GM21576 (cell line): ENCODE results near the gene RHD.
"Not testable (repeated sequence)": the region's sequence is repeated elsewhere in the genome, so short reads cannot be mapped to it uniquely, and the experiment has no call there.

Experiments used
- ATAC-seq: cut with Tn5 transposase; IDR thresholded peaks from one replicate; pipeline ENCODE4 v1.9.1; 2021; ENCODE audit warnings: mild to moderate bottlenecking, moderate library complexity; ENCODE audit not compliant: unreplicated experiment

The RHD gene

DNA sequence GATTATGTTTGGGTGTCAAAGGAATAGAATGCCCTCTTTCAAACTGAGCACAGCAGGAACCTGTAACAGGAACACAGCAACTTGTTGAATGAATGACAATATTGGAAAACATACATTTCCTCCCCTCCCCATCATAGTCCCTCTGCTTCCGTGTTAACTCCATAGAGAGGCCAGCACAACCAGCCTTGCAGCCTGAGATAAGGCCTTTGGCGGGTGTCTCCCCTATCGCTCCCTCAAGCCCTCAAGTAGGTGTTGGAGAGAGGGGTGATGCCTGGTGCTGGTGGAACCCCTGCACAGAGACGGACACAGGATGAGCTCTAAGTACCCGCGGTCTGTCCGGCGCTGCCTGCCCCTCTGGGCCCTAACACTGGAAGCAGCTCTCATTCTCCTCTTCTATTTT, at the start of gene RHD:
RHD (plus strand) TSS at position 272 of the 400 bp plus-strand sequence; CDS start at position 311, 39 bp downstream.
- ATAC-seq, result not testable (repeated sequence)

DNA sequence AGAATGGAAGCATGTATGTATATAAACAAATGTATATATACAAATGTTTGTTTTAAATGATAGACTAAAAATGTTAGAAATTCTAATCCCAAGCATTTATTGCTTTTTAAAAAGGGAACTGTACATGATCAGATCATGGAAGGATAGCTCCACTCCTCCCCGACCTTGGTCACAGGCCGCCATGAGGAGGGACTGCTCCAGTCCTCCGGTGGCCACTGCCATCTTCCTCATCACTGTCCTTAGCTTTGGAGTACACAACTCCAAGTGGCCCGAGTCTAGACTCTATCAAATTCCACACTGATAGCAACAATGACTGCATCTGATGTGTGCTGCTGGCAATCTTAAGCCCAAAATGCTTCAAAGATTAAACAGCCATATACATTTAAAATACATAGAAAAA, 49.7 kb upstream of the RHD start:
- ATAC-seq, result no peak

DNA sequence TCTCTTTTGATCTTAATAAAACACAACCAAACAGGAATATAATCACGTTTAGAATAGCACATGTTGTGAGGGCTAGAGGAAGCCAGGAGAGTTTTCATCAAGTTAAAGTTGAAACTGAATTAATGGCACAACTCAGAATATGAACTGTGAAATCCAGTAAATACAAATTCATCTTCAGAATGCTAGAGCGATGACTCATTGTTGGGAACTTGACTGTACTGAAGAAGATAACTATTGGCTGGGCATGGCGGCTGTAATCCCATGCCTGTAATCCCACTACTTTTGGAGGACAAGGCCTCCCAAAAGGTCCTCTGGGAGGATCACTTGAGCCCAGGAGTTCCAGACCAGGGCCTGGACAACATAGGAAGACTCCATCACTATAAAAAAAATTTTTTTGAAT, 48.8 kb upstream of the RHD start:
- ATAC-seq, result no peak

DNA sequence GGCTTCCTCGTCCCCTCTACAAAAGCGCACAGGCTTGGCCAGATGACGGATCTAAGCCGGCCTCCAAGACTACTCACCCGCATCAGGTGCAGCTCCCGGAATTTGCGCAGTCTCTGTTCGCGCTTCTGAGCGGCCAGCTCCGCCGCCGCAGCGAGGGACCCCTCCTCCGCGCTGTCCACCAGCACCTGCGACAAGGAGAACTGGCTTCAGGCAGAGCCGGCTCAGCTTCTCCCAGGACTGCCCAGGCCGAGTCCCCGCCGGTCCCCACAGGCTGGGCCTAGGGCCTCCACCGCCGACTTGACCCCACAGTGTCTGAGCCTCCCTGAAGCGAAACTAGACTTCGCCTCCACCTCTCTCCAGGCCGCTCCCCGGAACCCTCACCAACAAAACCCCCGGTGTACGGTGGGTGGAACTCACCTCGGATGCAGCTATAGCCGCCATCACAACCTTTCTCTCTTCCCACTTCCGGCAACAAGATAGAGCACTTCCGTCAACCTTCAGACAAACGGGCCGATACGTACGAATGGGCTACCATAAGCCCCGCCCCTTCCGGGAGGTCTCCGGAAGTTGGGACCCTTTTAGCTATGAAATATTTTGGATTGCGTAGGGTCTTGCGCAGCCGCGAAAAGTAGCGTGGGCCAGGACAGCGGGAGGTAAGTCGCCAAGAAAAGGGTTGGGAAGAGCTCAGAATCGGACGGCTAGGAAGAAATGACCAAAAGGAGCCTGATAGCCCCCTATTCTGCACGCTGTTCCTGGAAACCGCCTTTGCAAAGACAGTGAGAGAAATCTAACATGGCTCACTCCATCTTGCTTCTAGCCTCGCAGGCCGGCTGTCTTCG, 40.1 kb upstream of the RHD start, which contains the start of gene SYF2:
SYF2 (minus strand) TSS at position 476 of the 839 bp plus-strand sequence; CDS start at position 441, 35 bp downstream.
- ATAC-seq, result peak; percentile 67

DNA sequence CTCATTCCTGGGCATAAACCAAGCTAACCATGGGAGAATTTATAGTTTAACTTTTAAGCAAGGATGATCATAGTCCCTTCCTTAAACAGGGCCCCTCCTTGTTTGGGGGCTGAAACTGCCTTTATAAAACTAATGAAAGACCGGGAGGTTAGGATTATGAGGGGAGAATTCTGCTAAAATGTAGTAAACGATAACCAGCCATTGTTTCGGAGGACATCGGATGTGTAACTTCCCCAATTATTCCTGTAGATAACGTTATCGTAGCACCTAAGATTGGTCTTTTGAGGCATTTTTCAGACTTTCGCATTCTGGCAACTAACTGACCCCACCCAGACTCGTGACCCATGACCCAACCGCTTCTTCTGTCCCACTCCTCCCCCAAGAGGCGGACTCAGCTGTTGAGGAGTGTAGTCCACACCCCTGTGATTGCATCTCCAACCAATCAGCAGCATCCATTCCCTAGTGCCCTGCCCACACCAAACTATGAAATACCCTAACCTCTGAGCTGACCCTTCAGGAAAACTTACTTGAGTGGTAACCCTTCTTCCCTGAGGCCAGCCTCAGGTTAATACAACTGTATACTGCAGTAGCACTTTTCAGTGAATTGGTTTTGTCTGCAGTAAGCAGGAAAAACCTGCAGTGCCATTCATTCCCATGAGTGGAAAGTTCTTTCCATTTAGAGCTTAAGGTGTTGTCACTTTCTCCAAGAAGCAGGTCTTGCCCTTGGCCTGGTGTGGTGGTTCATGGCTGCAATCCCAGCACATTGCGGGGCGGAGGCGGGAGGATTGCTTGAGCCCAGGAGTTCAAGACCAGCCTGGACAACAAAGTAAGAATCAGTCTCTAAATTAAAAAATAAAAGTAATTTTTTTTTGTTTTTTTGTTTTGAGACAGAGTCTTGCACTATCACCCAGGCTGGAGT, 39.2 kb upstream of the RHD start:
- ATAC-seq, result peak; percentile 58

DNA sequence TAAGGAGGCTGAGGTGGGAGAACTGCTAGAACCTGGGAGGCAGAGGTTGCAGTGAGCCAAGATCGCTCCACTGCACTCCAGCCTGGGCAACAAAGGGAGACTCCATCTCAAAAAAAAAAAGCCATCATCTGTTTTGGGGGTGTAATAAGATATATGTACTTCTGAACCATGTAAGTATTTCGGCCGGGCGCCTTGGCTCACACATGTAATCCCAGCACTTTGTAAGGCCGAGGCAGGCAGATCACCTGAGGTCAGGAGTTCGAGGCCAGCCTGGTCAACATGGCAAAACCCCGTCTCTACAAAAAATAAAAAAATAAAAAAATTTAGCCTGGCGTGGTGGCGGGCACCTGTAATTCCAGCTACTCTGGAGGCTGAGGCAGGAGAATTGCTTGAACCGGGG, 36.9 kb upstream of the RHD start:
- not testable (repeated sequence) for ATAC-seq

DNA sequence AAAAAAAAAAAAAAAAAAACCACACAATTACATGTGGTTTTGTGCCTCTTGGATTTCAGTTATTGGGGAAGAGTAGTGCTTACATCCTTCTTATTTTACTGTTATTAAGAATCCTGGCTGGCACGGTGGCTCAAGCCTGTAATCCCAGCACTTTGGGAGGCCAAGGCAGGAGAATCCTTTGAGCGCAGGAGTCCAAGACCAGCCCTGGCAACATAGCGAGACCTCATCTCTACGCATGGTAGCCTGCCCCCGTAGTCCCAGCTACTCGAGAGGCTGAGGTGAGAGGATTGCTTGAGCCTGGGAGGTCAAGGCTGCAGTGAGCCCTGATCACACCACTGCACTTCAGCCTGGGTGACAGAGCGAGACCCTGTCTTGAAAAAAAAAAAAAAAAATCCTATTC, 36.0 kb upstream of the RHD start:
- not testable (repeated sequence) for ATAC-seq

DNA sequence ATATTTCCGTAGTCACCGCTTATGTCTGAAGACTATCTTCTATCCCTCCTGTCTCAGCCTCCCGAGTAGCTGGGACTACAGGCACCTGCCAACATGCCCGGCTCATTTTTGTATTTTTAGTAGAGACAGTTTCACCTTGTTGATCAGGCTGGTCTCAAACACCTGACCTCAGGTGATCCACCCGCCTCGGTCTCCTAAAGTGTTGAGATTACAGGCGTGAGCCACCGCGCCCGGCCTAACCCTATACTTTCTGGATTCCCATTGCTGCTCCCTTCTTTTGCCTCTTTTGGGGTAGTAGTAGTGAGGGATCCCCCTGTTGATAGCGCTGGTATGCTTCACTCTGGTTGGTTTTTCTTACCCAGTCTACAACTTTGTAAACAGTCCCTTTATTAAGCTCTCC, 34.3 kb upstream of the RHD start:
- ATAC-seq, result no peak

DNA sequence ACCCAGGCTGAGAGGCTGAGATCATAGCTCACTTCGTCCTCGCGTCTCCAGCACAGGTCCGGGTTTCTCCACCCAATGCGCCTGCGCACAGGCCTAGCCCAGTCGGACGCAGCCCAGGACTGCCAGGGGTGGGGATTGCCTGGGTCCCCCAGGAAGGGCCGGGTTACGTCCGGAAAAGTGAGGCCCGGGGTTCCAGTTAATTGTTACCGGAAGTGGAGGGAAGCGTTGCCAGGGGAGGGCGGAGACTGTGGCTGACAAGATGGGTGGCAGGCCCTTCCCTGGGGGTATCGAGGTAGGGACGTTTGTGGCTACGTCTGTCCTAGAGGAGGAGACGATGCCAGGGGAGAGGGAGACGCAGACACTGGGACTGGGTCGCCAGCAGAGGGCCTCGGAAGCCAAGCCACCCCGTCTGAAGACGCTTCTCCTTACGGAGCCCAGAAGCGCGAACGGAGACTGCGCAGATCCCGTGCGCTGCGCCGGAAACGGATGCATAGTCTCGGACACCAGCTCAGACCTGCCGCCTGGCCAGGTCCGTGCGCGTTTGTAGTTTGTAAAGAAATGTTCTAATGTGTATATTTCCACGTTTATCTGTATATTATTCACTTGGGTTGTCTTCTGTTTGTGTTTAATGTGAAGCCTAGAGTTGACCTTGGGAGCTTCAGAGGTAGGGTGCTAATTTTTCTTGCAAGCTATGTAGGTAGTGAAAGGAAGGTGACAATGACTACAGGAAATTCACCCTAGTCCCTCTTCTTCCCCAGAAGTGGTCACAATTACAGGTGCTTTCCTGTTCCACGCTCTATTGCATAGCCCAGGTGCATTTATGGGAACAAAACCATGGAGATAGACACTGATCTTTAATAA, 32.4 kb upstream of the RHD start:
- peak; percentile 58 for ATAC-seq

DNA sequence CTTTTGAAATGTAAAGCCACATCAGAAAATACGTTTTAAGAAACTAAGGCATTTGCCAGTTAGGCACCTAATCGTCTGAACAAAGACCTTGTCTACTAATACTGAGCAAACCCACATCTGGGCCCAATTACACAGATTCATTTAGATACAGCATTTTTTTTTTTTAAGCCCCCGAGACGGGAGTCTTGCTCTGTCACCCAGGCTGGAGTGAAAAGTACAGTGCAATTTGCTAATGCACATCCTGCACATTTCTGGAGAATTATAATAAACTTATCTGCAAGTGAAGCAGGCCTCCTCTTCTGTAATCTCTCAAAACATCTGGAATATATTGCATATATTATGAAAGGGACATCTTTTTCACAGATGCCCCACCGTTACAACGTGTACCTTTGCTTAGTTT, 28.4 kb upstream of the RHD start:
- ATAC-seq, result no peak

DNA sequence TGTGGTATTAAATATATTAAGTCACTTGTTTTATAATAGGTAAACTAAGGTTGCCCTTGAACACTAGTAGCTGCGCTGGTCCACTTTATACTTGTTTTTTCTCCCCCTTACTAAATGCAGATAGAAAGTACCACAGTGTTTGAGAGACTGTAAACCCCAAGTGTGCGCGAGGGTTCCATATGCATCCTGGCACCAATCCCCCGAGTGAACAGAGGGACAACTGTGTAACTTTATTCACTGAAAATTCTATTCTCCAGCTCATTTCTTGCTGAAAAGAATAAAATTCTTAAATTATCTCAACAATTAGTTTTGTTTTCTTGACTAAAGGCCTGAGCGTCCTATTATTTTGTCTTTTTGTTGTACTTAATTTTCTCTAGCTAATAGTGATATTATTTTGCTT, 26.9 kb upstream of the RHD start:
- no peak for ATAC-seq

DNA sequence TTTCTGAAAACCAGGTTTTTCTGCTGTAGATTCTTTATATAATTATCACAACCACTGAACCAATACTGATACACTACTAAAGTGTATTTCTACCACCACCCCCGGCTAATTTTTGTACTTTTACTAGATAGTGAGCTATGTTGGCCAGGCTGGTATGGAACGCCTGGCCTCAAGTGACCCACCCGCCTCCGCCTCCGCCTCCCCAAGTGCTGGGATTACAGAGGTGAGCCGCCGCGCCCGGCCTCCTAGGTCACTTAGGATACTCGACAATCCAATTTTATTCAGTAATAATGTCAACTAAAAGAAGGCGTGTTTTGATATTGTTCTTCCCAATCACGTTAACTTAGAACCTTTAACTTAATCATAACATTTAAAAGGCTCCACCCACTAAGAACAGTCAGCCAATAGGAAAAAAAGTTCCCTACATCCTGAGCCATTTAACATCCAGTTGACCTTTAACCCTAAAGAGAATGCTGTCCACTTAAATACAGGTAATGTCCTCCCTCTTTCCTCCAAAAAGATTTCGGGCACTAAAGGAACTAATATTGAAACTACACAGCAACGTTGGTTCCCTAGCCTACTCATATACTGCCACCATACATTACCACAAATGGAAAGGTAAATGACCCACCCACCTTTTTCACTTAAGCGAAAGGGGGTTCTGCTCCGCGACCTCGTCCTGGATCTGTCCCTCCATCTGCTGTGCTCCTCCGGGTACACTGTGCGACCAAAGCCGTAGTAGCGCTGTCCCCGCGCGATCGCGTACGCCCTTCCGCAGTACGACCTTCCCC, 26.3 kb upstream of the RHD start:
- ATAC-seq, result no peak

DNA sequence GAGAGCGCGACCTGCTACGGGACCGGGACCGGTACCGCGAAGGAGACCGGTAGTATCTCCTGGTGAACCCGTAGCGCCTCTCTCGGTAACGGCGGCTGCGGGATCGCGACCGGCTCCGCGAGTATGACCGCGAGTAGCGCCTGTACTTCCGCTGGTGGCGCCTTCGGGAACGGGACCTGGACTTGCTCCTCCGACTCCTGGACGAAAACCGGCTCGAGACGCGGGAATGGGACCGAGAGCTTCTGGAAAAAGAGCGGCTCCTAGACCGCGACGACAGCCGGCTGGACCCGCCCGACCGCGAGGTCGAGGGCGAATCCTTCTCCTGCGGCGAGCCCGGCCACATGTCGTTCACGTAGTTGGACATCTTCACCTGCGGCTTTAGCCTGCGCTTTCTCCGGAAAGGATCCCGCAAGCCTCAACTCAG, 25.7 kb upstream of the RHD start:
- ATAC-seq, result no peak

DNA sequence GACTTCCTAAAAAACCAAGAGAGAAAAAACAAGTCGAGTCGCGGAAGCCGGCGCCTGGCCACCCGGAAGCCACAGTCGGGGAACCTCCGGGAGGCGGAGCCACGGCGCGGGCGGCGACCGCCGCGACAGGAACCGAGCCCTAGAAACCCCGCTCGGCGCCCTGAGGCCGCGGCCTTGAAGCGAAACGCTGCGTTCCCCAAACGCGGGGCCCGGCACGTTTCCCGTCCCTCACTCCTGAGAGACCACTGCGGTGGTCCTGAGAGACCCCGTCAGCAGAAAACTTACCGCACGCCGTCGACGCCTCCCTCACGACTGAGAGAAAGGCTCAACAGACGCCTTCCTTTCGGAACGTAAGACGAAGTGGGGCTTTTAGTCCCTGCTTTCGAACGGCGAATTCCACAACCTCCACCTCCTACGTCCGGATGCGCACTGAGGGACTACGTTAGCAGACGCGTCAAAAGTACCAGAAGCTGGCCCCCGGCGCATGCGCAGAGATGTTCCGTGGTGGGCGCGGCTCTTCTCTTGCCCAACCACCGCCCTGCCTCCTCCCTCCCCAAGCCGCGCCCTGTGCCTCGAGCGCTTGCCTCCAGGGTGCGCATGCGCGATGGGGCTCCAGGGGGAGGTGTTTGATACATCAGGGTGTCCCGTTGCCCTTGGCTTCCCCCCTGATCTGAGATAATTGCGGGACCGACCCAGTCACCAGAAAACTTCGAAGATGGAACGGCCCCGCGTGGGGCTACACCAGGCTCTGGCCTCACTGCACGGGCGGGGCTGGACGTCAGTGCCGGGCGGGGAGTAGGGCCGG, 25.1 kb upstream of the RHD start, which contains the start of gene RSRP1:
RSRP1 (minus strand) TSS at position 431 of the 805 bp plus-strand sequence. CDS start 491 bp downstream, outside the sequence.
- peak; percentile 60 for ATAC-seq

DNA sequence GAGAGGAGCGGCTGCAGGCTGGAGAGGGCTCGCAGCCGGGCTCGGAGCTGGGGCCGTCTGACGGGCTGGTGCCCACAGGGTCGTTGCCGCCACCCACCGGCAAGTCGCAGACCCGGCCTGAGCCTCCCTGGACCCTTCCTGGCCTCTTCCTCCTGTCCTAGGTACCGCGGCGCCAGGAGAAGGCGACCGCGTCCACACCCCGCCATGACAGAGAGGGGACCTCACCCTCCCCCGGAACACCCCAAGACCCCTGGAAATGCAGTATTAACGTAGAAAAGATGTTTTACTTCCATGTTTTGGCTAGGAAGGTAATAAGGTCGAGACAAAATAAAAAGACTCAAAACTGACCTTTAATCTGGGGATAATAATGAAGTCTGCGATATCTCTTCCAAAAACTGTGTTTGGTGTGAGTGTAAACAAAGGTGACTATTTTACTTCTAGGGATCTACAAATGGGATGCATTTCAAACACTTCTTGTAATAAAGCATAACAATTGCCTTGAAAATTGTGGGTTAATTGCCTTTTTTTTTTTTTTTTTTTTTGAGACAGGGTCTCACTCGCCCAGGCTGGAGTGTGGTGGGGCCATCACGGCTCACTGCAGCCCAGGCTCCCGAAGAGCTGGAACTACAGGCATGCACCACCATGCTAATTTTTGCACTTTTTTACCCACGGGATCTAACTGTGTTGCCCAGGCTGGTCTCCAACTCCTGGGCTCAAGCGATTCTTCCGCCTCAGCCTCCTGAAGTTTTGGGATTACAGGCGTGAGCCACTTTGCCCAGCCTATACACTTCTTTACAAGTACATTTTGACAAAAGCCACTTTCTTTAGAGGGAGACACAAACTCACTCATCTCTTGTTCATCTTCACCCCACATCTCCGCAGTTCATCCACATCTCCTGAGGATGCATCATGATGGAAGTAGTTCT, 24.2 kb upstream of the RHD start:
- peak; percentile 40 for ATAC-seq

DNA sequence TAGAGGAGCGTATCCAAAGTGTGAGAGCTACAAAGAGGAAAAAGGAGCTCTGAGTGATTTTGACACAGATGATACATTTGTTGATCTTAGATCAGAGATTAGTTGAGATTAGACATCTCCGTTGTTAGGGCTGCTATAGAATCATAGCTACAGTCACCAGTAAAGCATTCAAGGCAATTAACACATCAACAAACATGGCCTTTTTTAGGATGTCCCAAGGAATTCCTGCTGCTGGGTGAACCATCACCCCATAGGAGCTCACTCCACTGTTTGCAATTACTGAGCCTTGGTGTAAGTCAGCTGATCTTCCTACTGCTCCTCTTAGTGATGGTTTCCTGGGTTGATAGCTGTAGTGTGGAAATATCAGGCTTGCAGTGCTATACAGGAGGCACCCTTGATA, 18.4 kb upstream of the RHD start:
- no peak for ATAC-seq

DNA sequence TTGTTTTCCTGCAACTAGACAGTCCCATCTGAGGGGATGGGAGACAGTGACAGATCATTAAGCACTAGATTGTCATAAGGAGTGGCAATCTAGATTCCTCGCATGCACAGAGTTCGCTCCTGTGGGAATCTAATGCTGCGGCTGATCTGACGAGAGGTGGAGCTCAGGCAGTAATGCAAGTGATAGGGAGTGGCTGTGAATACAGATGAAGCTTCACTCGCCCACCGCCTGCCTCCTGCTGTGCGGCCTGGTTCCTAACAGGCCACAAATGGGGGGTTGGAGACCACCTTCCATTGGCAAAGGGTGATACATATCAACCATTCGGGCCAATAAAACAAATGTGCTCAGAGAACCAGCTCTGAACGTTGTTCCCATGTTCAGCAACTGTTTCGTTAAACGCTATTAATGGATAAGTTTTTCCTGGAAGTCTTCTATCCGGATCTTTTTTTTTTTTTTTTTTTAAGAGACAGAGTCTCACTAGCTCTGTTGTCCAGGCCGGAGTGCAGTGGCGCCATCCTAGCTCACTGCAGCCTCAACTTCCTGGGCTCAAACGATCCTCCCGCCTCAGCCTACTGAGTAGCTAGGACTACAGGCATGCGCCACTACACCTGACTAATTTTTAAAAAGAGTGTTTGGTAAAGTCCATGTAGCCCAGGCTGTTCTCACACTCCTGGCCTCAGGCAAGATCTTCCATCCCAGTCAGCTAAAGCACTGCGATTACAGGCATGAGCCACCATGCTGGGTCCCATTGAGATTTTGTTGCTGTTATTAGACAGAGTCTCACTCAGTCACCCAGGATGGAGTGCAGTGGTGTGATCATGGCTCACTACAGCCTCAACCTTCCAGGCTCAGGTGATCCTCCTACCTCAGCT, 16.4 kb upstream of the RHD start:
- no peak for ATAC-seq
